HepG2 (cell line): Measurements from ENCODE around the gene ARIH2. TPM values are rescaled to one million over a fixed set of nuclear protein-coding genes. Genes with fewer than 3 reads are reported as not detected.
A peak's percentile ranks its signal among the peaks of the same experiment; 100 is the strongest.

ENCODE experiments used
- ARNT2 ChIP-seq: sonication (generic); formaldehyde crosslinking; IDR thresholded peaks from 2 replicates; pipeline ENCODE4 v1.8.0; 2022; ENCODE audit warnings: mild to moderate bottlenecking, low read depth, missing genetic modification reagents, moderate library complexity
- CHD2 ChIP-seq: IDR thresholded peaks from 2 replicates; pipeline ENCODE4 v1.6.1; 2011; ENCODE audit warnings: low read depth, low read length, improper control_type of control experiment
- DRAP1 ChIP-seq: IDR thresholded peaks from 2 replicates; pipeline ENCODE4 v1.6.1; 2016; ENCODE audit warnings: missing genetic modification reagents, missing compliant biosample characterization
- EHMT2 ChIP-seq: fragments of 200-600 bp; sonication (generic); IDR thresholded peaks from 2 replicates; pipeline ENCODE4 v1.7.0; 2017; ENCODE audit warnings: antibody characterized with exemption, low read depth, low read length, borderline replicate concordance
- GATAD1 ChIP-seq: IDR thresholded peaks from 2 replicates; pipeline ENCODE4 v1.6.1; 2016; ENCODE audit warnings: missing genetic modification reagents, missing compliant biosample characterization
- HMGXB4 ChIP-seq, 2 experiments: sonication (generic) in 1 of 2; formaldehyde crosslinking in 1 of 2; IDR thresholded peaks; 2 replicates each; pipeline versions ENCODE4 v1.4.0 to v1.6.1; 2018 to 2020; ENCODE audit warnings: missing genetic modification reagents in 2 of 2, borderline replicate concordance in 1 of 2, low read depth in 1 of 2, mild to moderate bottlenecking in 1 of 2, missing biosample characterization in 1 of 2
- IRF2 ChIP-seq: IDR thresholded peaks from 2 replicates; pipeline ENCODE4 v1.6.1; 2018; ENCODE audit warnings: missing genetic modification reagents, missing compliant biosample characterization
- ZBTB14 ChIP-seq: sonication (generic); formaldehyde crosslinking; IDR thresholded peaks from 2 replicates; pipeline ENCODE4 v1.4.0; 2020; ENCODE audit warnings: missing genetic modification reagents
- ZBTB2 ChIP-seq: sonication (generic); formaldehyde crosslinking; IDR thresholded peaks from 2 replicates; pipeline ENCODE4 v1.8.0; 2022; ENCODE audit warnings: low read depth, missing genetic modification reagents
- ZBTB33 ChIP-seq: sonication (generic); formaldehyde crosslinking; IDR thresholded peaks from 2 replicates; pipeline ENCODE4 v1.4.0; 2020; ENCODE audit warnings: missing genetic modification reagents
- ZNF17 ChIP-seq: sonication (generic); formaldehyde crosslinking; IDR thresholded peaks from 2 replicates; pipeline ENCODE4 v1.5.0; 2020; ENCODE audit warnings: mild to moderate bottlenecking, missing genetic modification reagents
- ZNF574 ChIP-seq: sonication (generic); formaldehyde crosslinking; IDR thresholded peaks from 2 replicates; pipeline ENCODE4 v1.4.0; 2020; ENCODE audit warnings: missing genetic modification reagents
- ZNF616 ChIP-seq: sonication (generic); formaldehyde crosslinking; IDR thresholded peaks from 2 replicates; pipeline ENCODE4 v1.5.0; 2020; ENCODE audit warnings: low read depth, mild to moderate bottlenecking, missing genetic modification reagents
- ZNF737 ChIP-seq: sonication (generic); formaldehyde crosslinking; IDR thresholded peaks from 2 replicates; pipeline ENCODE4 v1.5.0; 2020; ENCODE audit warnings: missing genetic modification reagents, mild to moderate bottlenecking, borderline replicate concordance
- polyA plus RNA-seq, 8 experiments: library from polyadenylated mRNA; depleted of rRNA in 3 of 8; stranded (reverse) in 7 of 8; unstranded in 1 of 8; fragments of >200 nt; fragmentation: Illumina TruSeq in 4 of 8; extraction: Trizol in 4 of 8; gene quantifications; 2 replicates each; pipeline versions ENCODE4 v1.2.1 to v1.2.3, GENCODE V29; 2011 to 2016; ENCODE audit warnings: low read depth in 4 of 8, missing spikeins in 1 of 8, mixed read lengths in 1 of 8; ENCODE audit not compliant: insufficient read depth in 1 of 8
- total RNA-seq, 5 experiments: library from RNA; depleted of rRNA; stranded (reverse); fragments of >200 nt; fragmentation: Illumina TruSeq; extraction: Trizol; gene quantifications; 2 replicates each; pipeline ENCODE4 v1.2.3, GENCODE V29; 2016; ENCODE audit warnings: low read depth in 1 of 5

Gene ARIH2
- total and polyA plus RNA-seq, 2 of the 13 experiments (the other 11 are each of a cell fraction or from before 2014, with no cell fraction given) = 64.8 to 83.3 TPM

- peak; percentile 84 for TF ChIP-seq CHD2
- TF ChIP-seq EHMT2 = no peak
- TF ChIP-seq ZNF17 (CRISPR knock-in tag) = peak; percentile 91; the same call in 1 of the 2 replicates
- TF ChIP-seq ZBTB14 (CRISPR knock-in tag) = peak; percentile 63
- peak; percentile 60; the same call in 1 of the 2 replicates for TF ChIP-seq ARNT2 (CRISPR knock-in tag)
- peak; percentile 95 for TF ChIP-seq GATAD1 (CRISPR knock-in tag)
- no peak for TF ChIP-seq DRAP1
- peak; percentile 93 for TF ChIP-seq ZBTB2
- TF ChIP-seq HMGXB4 (CRISPR knock-in tag; IDR thresholded peaks at IDR 0.05; ENCODE audit: borderline replicate concordance in 1 of 2, low read depth in 1 of 2) = peak; percentile 95 to 97
- TF ChIP-seq ZNF616 (CRISPR knock-in tag) = no peak
- no peak for TF ChIP-seq ZBTB33 (CRISPR knock-in tag)
- TF ChIP-seq ZNF574 (CRISPR knock-in tag) = peak; percentile 100
- no peak; the same call in 1 of the 2 replicates for TF ChIP-seq ZNF737 (CRISPR knock-in tag)
- 0 out of 2 replicates have a peak, but pooled peaks have one; percentile 66 for TF ChIP-seq IRF2 (CRISPR knock-in tag)
Observed at GRCh38 chr3:49021813-49022687, 103.4 kb downstream of the ARIH2 start, which contains the start of gene NDUFAF3 (continued).
